Endothelial cell of umbilical vein (primary cell): ENCODE measurements around the gene VAT1. TPM values are rescaled to one million over a fixed set of nuclear protein-coding genes. Genes with fewer than 3 reads are reported as not detected.
A peak's percentile ranks its signal among the peaks of the same experiment; 100 is the strongest.

ENCODE experiments used
- BruUV-seq: library from RNA; stranded (reverse); fragments of 400-500 nt; replicated peaks from 2 replicates; lab custom pipeline; 2021; lab: Mats Ljungman, UMichigan
- CTCF ChIA-PET: fragments of 300-600, 350-600 bp; sonication (Branson Sonifier 250); formaldehyde crosslinking; loops from one replicate; lab custom pipeline; 2021; ENCODE audit warnings: antibody characterized with exemption, inconsistent platforms; lab: Charles Lee
- POLR2A ChIA-PET: fragments of 300-600, 350-600 bp; sonication (Branson Sonifier 250); formaldehyde crosslinking; loops from one replicate; lab custom pipeline; 2021; ENCODE audit warnings: antibody characterized with exemption, inconsistent platforms; lab: Charles Lee
- DNase-seq: peaks from one replicate; pipeline ENCODE4 v3.0.0-alpha.2; 2011; ENCODE audit warnings: low read depth, low spot score
- FAIRE-seq: peaks from 2 replicates; lab custom pipeline; 2011; peaks lifted over from hg19 to GRCh38; lab: Jason Lieb, UNC
- H2AFZ ChIP-seq: 2 replicates; pipeline ENCODE4 v1.6.0; 2012; ENCODE audit warnings: low read depth, low read length, control low read depth, inconsistent platforms
- H3K27ac ChIP-seq: 2 replicates; pipeline ENCODE4 v1.5.1; 2011; ENCODE audit warnings: low read depth, mild to moderate bottlenecking, control low read depth, low read length, moderate library complexity; ENCODE audit not compliant: insufficient read depth
- H3K27me3 ChIP-seq, 2 experiments: 2 replicates each; pipeline versions ENCODE4 v1.6.0 to v1.6.1; 2011; ENCODE audit warnings: low read length in 2 of 2, mixed read lengths in 1 of 2; ENCODE audit not compliant: control insufficient read depth in 2 of 2, insufficient read depth in 2 of 2
- H3K36me3 ChIP-seq, 2 experiments: 2 replicates in 1 of 2; 3 replicates in 1 of 2; pipeline ENCODE4 v1.5.1; 2011; ENCODE audit warnings: low read length in 2 of 2, mild to moderate bottlenecking in 1 of 2, moderate library complexity in 1 of 2; ENCODE audit not compliant: control insufficient read depth in 2 of 2, insufficient read depth in 2 of 2; ENCODE audit errors: extremely low read depth in 1 of 2
- H3K4me1 ChIP-seq: 3 replicates; pipeline ENCODE4 v1.5.1; 2011; ENCODE audit warnings: mild to moderate bottlenecking, low read length; ENCODE audit not compliant: control insufficient read depth, insufficient read depth; ENCODE audit errors: extremely low read depth
- H3K4me2 ChIP-seq: 2 replicates; pipeline ENCODE4 v1.6.1; 2011; ENCODE audit warnings: low read length, control low read depth, mixed read lengths; ENCODE audit not compliant: insufficient read depth
- H3K4me3 ChIP-seq, 3 experiments: fragments of 200-600 bp in 1 of 3; sonication (generic), shearing (Covaris generic) in 1 of 3; replicated peaks in 1 of 3; 2 replicates each; pipeline ENCODE4 v1.5.1; 2011 to 2016; ENCODE audit warnings: control low read depth in 3 of 3, low read length in 3 of 3, mild to moderate bottlenecking in 2 of 3, inconsistent platforms in 1 of 3, low read depth in 1 of 3, moderate library complexity in 1 of 3; ENCODE audit not compliant: insufficient read depth in 1 of 3
- H3K79me2 ChIP-seq: 2 replicates; pipeline ENCODE4 v1.6.0; 2012; ENCODE audit warnings: low read length, inconsistent platforms; ENCODE audit not compliant: control insufficient read depth, insufficient read depth
- H3K9ac ChIP-seq: replicated peaks from 2 replicates; pipeline ENCODE3; 2011; ENCODE audit warnings: low read length, control low read depth; ENCODE audit not compliant: insufficient read depth; ENCODE audit errors: extremely low read depth
- H3K9me1 ChIP-seq: replicated peaks from 3 replicates; pipeline ENCODE4 v1.6.0; 2011; ENCODE audit warnings: mild to moderate bottlenecking, low read length; ENCODE audit not compliant: control insufficient read depth, insufficient read depth; ENCODE audit errors: extremely low read depth
- H3K9me3 ChIP-seq: replicated peaks from 2 replicates; pipeline ENCODE4 v1.5.1; 2012; ENCODE audit warnings: low read length, inconsistent platforms; ENCODE audit not compliant: control insufficient read depth, insufficient read depth
- H4K20me1 ChIP-seq: replicated peaks from 2 replicates; pipeline ENCODE3; 2011; ENCODE audit warnings: mild to moderate bottlenecking, low read length; ENCODE audit not compliant: control insufficient read depth, insufficient read depth; ENCODE audit errors: extremely low read depth
- CTCF ChIP-seq, 2 donors: IDR thresholded peaks; 1 replicate in 1 of 2; 2 replicates in 1 of 2; pipeline ENCODE4 v1.5.1; 2011; ENCODE audit warnings: low read length in 2 of 2, mild to moderate bottlenecking in 2 of 2, moderate library complexity in 2 of 2, control low read depth in 1 of 2, inconsistent platforms in 1 of 2, low read depth in 1 of 2; ENCODE audit not compliant: insufficient read depth in 1 of 2; ENCODE audit errors: extremely low read depth in 1 of 2
- EZH2 ChIP-seq: IDR thresholded peaks from 2 replicates; pipeline ENCODE4 v1.6.1; 2012; ENCODE audit warnings: borderline replicate concordance, low read depth, mild to moderate bottlenecking, moderate library complexity, low read length, inconsistent platforms; ENCODE audit not compliant: severe bottlenecking
- FOS ChIP-seq: IDR thresholded peaks from 2 replicates; pipeline ENCODE4 v1.6.1; 2011; ENCODE audit warnings: mild to moderate bottlenecking, low read length, moderate library complexity, borderline replicate concordance; ENCODE audit not compliant: insufficient read depth
- GATA2 ChIP-seq: IDR thresholded peaks from 2 replicates; pipeline ENCODE4 v1.7.0; 2011; ENCODE audit warnings: low read depth, mild to moderate bottlenecking, moderate library complexity, mixed read lengths, low read length; ENCODE audit not compliant: insufficient read length, insufficient read depth
- JUN ChIP-seq: IDR thresholded peaks from 2 replicates; pipeline ENCODE4 v1.6.1; 2011; ENCODE audit warnings: borderline replicate concordance, low read depth; ENCODE audit not compliant: insufficient read length, insufficient read depth
- MAX ChIP-seq: IDR thresholded peaks from 2 replicates; pipeline ENCODE4 v1.6.1; 2011; ENCODE audit not compliant: insufficient read depth, insufficient read length
- MYC ChIP-seq: IDR thresholded peaks from one replicate; pipeline ENCODE4 v1.6.1; 2011; ENCODE audit warnings: mild to moderate bottlenecking, low read depth, low read length
- POLR2A ChIP-seq: IDR thresholded peaks from 2 replicates; pipeline ENCODE4 v1.6.1; 2012; ENCODE audit warnings: low read depth, mild to moderate bottlenecking, control low read depth, low read length
- POLR2AphosphoS5 ChIP-seq: IDR thresholded peaks from 2 replicates; pipeline ENCODE4 v1.6.1; 2012; ENCODE audit warnings: low read depth, mild to moderate bottlenecking, control low read depth, low read length, moderate library complexity; ENCODE audit not compliant: insufficient read depth
- dilution Hi-C: fragments of 300-500 bp; cut with MboI; formaldehyde crosslinking; loops from one replicate; pipeline ENCODE4 v1.15.0; 2019; ENCODE audit warnings: low sequenced_read_pairs; ENCODE audit not compliant: extremely low pct_ligation_motif_present
- intact Hi-C: fragments of 100-400 bp; cut with micrococcal nuclease; formaldehyde crosslinking; loops from one replicate; pipeline ENCODE4 v1.10.0; 2022
- polyA plus RNA-seq, 4 experiments: library from polyadenylated mRNA; depleted of rRNA in 3 of 4; stranded (reverse) in 3 of 4; unstranded in 1 of 4; fragments of >200 nt; gene quantifications; 2 replicates each; pipeline versions ENCODE4 v1.2.1 to v1.2.3, GENCODE V29; 2011 to 2012; ENCODE audit warnings: missing spikeins in 1 of 4
- total RNA-seq: library from RNA; stranded (reverse); gene quantifications from 2 replicates; pipeline ENCODE4 v1.2.3, GENCODE V29; 2021

The VAT1 gene
- total and polyA plus RNA-seq, 2 donors (not counting 3 experiments of a cell fraction or from before 2014, with no cell fraction given) = 339 to 482 TPM

- TF ChIP-seq JUN (no peak), POLR2A (no peak), MYC (no peak), EZH2 (no peak), MAX (no peak), POLR2AphosphoS5 (no peak), GATA2 (no peak), CTCF (IDR thresholded peaks at IDR 0.05; ENCODE audit: extremely low read depth in 1 of 2, insufficient read depth in 1 of 2, low read depth in 1 of 2, low read length in 2 of 2) (no peak), FOS (no peak)
- H3K9me3 ChIP-seq = no peaks in the 10 kb centered on the region
- H3K9me1 ChIP-seq = no peaks in the 10 kb centered on the region
- BruUV-seq = no TSS peak
- peak overlapping the region; percentile 68 for H3K27ac ChIP-seq
- no peaks in the 10 kb centered on the region for H3K27me3 ChIP-seq
- peaks cover 8 to 10% of the 10 kb centered on the region in 2 experiments for H3K36me3 ChIP-seq
- ChIA-PET POLR2A (interaction anchor here (1.4 kb wide), 1 partner anchor 13 kb away, joined by 3 read pairs; the partner anchor contains the start of gene RPL27), CTCF (interaction anchor here (0.6 to 3.9 kb wide), 2 partner anchors 13 to 56 kb away, joined by 3 to 22 read pairs; partner anchors contain the start of gene RPL27)
- H3K4me2 ChIP-seq = peak overlapping the region; percentile 23
- peak; percentile 62 for DNase-seq
- dilution Hi-C loops = no loop called here
- H3K79me2 ChIP-seq = peaks cover 16% of the 10 kb centered on the region
- H2AFZ ChIP-seq = peak overlapping the region; percentile 20
- intact Hi-C loops = no loop called here
- no peak overlapping the region for H3K9ac ChIP-seq
- H3K4me3 ChIP-seq = no peak overlapping the region
- peaks cover 21% of the 10 kb centered on the region for H3K4me1 ChIP-seq
- H4K20me1 ChIP-seq = no peaks in the 10 kb centered on the region
- FAIRE-seq = peak; percentile 58
Observed at GRCh38 chr17:42985225-42985624, 37.0 kb downstream of the VAT1 start.
